Coronary artery (tissue), 2 donors: ENCODE measurements around the gene RPS5.

Source experiments
- DNase-seq: peaks from one replicate; pipeline ENCODE4 v3.0.0-alpha.2; 2017; ENCODE audit warnings: low spot score
- H3K27ac ChIP-seq, 2 donors: fragments of 200-600 bp; sonication (generic); one replicate each; pipeline ENCODE4 v1.5.1; 2016 to 2019
- H3K4me3 ChIP-seq: fragments of 200-600 bp; sonication (generic); 2 replicates; pipeline ENCODE4 v1.5.1; 2016; ENCODE audit warnings: mild to moderate bottlenecking, moderate library complexity
- TF ChIP-seq, protein P1 (sequence below): fragments of 200-600 bp; sonication (generic); IDR thresholded peaks from one replicate; pipeline ENCODE4 v1.5.1; 2019; ENCODE audit warnings: antibody characterized with exemption

The RPS5 gene

DNA sequence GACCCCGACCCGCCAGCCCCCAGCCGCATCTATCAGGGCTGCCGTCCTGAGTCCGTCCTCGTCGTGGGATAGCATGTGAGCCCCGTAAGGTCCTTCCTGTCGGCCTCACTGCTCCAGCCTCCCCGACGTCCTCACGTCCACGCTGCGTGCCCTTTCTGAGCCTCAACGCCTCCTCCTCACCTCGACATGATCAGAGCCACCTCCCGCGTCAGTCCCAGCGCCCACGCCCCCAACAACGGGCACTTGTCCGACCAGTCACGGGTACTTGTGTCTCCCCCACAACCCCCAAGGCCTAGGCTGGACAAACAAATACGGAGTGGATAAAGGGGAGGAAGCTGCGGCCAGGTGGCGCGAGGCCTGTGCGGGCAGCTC lies 25.2 kb upstream of the RPS5 start:
- peak overlapping the region; percentile 72 for H3K4me3 ChIP-seq
- DNase-seq: no peak
- TF ChIP-seq, protein P1, sequence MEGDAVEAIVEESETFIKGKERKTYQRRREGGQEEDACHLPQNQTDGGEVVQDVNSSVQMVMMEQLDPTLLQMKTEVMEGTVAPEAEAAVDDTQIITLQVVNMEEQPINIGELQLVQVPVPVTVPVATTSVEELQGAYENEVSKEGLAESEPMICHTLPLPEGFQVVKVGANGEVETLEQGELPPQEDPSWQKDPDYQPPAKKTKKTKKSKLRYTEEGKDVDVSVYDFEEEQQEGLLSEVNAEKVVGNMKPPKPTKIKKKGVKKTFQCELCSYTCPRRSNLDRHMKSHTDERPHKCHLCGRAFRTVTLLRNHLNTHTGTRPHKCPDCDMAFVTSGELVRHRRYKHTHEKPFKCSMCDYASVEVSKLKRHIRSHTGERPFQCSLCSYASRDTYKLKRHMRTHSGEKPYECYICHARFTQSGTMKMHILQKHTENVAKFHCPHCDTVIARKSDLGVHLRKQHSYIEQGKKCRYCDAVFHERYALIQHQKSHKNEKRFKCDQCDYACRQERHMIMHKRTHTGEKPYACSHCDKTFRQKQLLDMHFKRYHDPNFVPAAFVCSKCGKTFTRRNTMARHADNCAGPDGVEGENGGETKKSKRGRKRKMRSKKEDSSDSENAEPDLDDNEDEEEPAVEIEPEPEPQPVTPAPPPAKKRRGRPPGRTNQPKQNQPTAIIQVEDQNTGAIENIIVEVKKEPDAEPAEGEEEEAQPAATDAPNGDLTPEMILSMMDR: no peak
- peak overlapping the region; percentile 79 to 91 for H3K27ac ChIP-seq

DNA sequence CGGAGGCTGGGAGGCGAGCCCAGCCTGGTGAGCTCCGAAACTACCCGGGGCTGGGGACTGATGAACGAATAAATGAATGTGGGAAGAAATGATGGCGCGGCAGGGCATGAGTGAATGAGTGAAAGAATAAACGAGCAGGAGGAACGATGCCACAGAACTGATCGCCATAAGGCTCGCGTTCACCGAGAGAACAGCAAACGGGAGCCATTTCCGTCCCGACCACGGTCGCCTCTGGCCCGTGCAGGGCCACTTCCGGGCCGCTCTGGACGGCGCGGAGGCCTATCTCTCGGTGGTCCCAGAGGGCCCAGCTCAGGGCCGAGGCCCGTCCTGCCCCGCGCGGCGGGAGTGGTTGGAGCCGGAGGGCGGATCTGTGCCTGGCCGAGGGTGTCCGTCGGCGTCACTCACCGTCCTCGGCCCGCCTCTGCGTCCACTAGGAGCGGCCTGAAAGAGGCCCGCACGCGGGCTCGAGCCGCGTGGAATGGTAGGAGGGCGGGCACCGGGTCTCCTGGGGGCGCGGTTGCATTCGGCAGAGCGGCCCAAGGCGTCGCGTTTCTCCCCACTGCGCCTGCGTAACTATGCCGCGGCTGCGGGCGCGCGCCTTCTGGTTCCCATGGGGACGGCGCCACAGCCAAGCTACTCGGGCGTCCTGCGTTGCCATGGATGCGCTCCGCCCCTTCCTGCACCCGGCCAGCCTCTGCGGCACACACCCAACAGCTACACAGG lies 24.6 kb upstream of the RPS5 start, which contains the start of gene ZNF497:
TSS of gene ZNF497 (minus strand) at position 480 of the 723 bp plus-strand sequence. CDS start 5,116 bp downstream, outside the sequence.
- DNase-seq: peak; percentile 96
- Histone ChIP-seq H3K4me3 (peak within 1 kb of the TSS; percentile 72), H3K27ac (peak within 1 kb of the TSS; percentile 79 to 91)
- TF ChIP-seq, protein P1: no peak

DNA sequence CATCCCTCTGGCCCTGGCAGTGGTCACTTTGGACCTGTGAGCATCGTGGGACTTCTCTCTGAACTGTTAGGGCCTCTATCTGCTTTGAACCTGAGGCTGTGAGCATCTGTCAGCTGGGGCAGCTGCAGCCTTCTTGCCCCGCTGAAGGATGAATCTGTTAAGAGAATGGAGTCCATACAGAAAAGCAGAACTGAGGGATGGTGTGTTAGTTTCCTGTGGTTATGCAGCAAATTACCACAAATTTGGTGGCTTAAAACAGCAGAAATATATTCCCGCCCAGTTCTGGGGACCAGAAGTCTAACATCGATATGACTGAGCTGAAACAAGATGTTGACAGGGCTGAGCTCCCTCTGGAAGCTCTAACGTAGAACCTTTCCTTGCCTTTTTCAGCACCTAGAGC lies 22.9 kb upstream of the RPS5 start:
- Histone ChIP-seq H3K4me3 (no peak overlapping the region), H3K27ac (no peak overlapping the region)
- DNase-seq: no peak
- TF ChIP-seq, protein P1: no peak

DNA sequence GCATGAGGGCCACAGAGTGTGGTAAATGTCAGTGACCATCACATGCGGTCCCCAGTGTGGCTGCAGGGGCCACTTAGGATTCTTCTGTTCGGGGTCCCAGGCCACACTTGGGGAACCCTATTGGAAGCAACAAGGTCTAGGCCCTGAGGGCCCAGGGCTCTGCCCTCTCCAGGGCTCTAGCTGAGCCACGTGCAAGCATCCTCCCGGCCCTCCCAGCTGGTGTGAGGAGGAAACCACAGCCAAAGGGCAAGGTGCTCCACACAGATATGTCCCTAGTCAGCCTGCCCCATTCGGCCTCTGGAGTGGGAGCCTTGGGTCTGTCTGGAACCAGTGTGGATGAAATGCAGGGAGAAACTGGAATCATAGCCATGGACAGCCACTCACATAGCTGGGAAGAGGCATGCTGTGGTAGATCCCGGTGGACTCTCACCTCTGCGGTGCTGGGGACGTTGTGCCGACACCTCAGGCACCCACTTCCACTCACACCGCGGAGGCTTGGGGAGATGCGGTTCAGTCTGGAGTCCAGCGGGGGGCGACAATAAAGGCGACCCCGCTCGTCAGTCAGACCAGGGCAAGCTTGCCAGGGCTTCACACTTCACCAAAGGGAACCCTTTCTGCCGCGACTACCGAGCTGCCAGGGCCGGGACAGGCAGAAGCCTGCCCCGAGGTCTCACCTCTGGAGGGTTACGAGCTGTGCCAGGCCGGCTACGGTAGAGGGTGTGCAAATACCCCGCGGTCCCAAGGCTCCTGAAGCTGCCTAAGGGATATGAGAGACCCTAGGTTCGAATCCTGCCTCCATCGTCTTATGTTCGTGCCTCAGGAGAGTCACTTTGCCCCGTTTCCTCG lies 20.3 kb upstream of the RPS5 start:
- H3K4me3 ChIP-seq: no peak overlapping the region
- H3K27ac ChIP-seq: no peak overlapping the region
- DNase-seq: no peak
- TF ChIP-seq, protein P1: no peak

DNA sequence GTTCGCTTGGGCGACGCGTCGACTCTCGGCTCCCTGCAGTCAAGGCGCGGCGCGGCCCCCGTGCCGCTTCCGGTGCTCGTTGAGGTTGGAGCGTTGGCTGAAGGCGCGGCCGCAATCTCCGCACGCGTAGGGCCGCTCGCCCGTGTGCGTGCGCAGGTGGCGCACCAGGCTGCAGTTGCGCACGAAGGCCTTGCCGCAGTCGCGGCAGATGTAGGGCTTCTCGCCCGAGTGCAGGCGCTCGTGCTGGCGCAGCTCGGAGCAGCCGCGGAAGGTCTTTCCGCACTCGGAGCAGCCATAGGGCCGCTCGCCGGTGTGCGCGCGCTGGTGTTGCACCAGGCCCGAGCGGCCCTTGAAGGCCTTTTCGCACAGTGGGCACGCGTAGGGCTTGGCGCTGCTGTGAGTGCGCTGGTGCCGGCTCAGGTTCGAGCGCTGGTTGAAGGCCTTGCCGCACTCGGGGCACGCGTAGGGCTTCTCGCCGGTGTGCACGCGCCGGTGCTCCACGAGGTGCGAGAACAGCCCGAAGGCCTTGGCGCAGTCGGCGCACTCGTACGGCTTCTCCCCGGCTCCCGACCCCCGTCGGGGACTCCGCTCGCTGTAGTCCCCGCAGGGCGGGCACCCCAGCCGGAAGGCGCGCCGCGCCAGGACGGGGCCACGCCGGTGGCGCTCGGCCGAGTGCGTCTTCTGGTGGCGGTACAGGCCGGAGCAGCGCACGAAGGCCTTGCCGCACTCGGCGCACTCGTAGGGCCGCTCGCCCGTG lies 19.2 kb upstream of the RPS5 start:
- DNase-seq: no peak

DNA sequence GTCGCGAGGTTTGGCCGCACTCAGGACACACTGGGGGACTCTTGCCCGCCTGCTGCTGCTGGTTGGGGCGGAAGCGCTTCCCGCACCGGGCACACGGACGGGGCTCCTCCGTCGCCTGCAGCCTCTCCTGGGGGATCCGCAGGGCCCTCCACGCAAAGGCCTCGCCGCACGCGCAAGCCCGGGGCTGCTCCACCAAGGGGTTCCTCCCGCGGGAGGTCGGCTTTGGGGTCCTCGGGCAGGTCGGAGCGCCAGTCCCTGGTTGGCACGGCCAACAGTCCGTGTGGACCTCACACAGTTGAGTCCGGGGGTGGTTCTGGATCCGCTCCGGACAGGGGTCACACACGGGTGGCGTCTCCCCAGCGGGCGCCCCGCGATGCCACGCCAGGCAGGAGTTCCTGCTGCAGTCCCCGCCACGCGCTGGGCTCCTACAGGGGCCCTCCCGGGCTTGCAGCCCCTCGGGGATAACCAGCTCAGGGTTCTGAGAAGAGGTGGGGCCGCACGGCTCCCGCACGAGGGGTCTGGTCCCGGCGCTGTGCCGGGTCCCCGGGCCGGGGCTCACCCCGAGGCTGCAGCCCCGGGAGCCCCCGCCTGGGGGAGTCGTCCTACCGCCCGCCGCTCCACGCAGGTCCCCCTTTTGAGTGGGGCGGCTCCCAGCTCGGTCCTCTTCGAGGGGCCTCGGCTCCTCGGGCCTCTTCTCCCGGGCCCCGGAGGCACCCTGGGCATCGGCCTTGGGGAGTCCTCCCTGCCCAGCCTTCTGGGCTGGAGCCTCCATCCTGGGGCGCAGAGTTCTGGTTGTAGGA lies 18.3 kb upstream of the RPS5 start:
- no peak overlapping the region for H3K27ac ChIP-seq
- H3K4me3 ChIP-seq: no peak overlapping the region
- no peak for DNase-seq
- TF ChIP-seq, protein P1: no peak

More for the DNA sequence above, 19.2 kb upstream of the RPS5 start:
- H3K4me3 ChIP-seq: no peak overlapping the region
- no peak overlapping the region for H3K27ac ChIP-seq
- TF ChIP-seq, protein P1: no peak
